Measurements from ENCODE around the gene LRRFIP2. TPM values are rescaled to one million over a fixed set of nuclear protein-coding genes. Genes with fewer than 3 reads are reported as not detected.
A peak's percentile ranks its signal among the peaks of the same experiment; 100 is the strongest.

LRRFIP2 gene
- total RNA-seq, 4 donors from 2014 or later, result 85.7 to 103 (median 100.0) TPM

- no peak for TF ChIP-seq CTCF (IDR thresholded peaks at IDR 0.05 in 4 of 5, conservative IDR thresholded peaks at IDR 0.05 in 1 of 5)
- no peak for TF ChIP-seq POLR2A (IDR thresholded peaks at IDR 0.05)
- DNase-seq, result no peak
- intact Hi-C loops (cut with DNase I; ENCODE audit: low total_unique reads), result no loop called here
- ATAC-seq, result no peak
- H3K27ac ChIP-seq, result no peak overlapping the region
- H3K36me3 ChIP-seq, result no peaks in the 10 kb centered on the region
- peaks cover 16 to 44% of the 10 kb centered on the region in 2 donors for H3K4me1 ChIP-seq
- in situ Hi-C loops (cut with MboI; ENCODE audit: low sequenced_read_pairs in 4 of 4), result no loop called here
- H3K9me3 ChIP-seq, result no peaks in the 10 kb centered on the region
- no peaks in the 10 kb centered on the region for H3K27me3 ChIP-seq
- no peak overlapping the region for H3K4me3 ChIP-seq
Observed at GRCh38 chr3:37136067-37136466, 38.3 kb downstream of the LRRFIP2 start.

- no peaks in the 10 kb centered on the region for H3K36me3 ChIP-seq
- ATAC-seq (no peak), DNase-seq (no peak)
- peaks cover 16 to 42% of the 10 kb centered on the region in 2 donors for H3K4me1 ChIP-seq
- in situ Hi-C loops (cut with MboI; ENCODE audit: low sequenced_read_pairs in 4 of 4), result no loop called here
- TF ChIP-seq POLR2A (IDR thresholded peaks at IDR 0.05), result no peak
- no peak for TF ChIP-seq CTCF (IDR thresholded peaks at IDR 0.05 in 4 of 5, conservative IDR thresholded peaks at IDR 0.05 in 1 of 5)
- H3K9me3 ChIP-seq, result no peaks in the 10 kb centered on the region
- no peaks in the 10 kb centered on the region for H3K27me3 ChIP-seq
- H3K4me3 ChIP-seq, result no peak overlapping the region
- no peak overlapping the region for H3K27ac ChIP-seq
- intact Hi-C loops (cut with DNase I; ENCODE audit: low total_unique reads), result no loop called here
Observed at GRCh38 chr3:37135561-37135960, 38.8 kb downstream of the LRRFIP2 start.

- Histone ChIP-seq H3K4me1 (peaks cover 16 to 41% of the 10 kb centered on the region in 2 donors), H3K9me3 (no peaks in the 10 kb centered on the region), H3K27me3 (no peaks in the 10 kb centered on the region), H3K27ac (peak overlapping the region in 1 of 4 donors; percentile 19), H3K4me3 (no peak overlapping the region), H3K36me3 (no peaks in the 10 kb centered on the region)
- no peak for ATAC-seq
- no peak for DNase-seq
- TF ChIP-seq CTCF (IDR thresholded peaks at IDR 0.05 in 4 of 5, conservative IDR thresholded peaks at IDR 0.05 in 1 of 5) (no peak), POLR2A (IDR thresholded peaks at IDR 0.05) (no peak)
- in situ Hi-C loops (cut with MboI; ENCODE audit: low sequenced_read_pairs in 4 of 4) (no loop called here), intact Hi-C loops (cut with DNase I; ENCODE audit: low total_unique reads) (no loop called here)
Observed at GRCh38 chr3:37132334-37132733, 42.0 kb downstream of the LRRFIP2 start.

- no peak for TF ChIP-seq POLR2A (IDR thresholded peaks at IDR 0.05)
- TF ChIP-seq CTCF (IDR thresholded peaks at IDR 0.05 in 4 of 5, conservative IDR thresholded peaks at IDR 0.05 in 1 of 5), result no peak
- intact Hi-C loops (cut with DNase I; ENCODE audit: low total_unique reads) (no loop called here), in situ Hi-C loops (cut with MboI; ENCODE audit: low sequenced_read_pairs in 4 of 4) (no loop called here)
- Histone ChIP-seq H3K27ac (peak overlapping the region in 1 of 4 donors; percentile 2), H3K4me3 (no peak overlapping the region), H3K4me1 (peaks cover 16 to 41% of the 10 kb centered on the region in 2 donors), H3K27me3 (no peaks in the 10 kb centered on the region), H3K9me3 (no peaks in the 10 kb centered on the region), H3K36me3 (no peaks in the 10 kb centered on the region)
- ATAC-seq (no peak), DNase-seq (no peak)
Observed at GRCh38 chr3:37131860-37132144, 42.6 kb downstream of the LRRFIP2 start.

Data from gastrocnemius medialis (tissue), 4 donors.